Astrocyte of the spinal cord (primary cell): ENCODE measurements around the gene ARL9.

Source experiments
- DNase-seq: peaks from one replicate; pipeline ENCODE4 v3.0.0; 2011; ENCODE audit warnings: low read depth, low spot score
- H3K4me3 ChIP-seq: 2 replicates; pipeline ENCODE4 v1.5.1; 2011; ENCODE audit warnings: low read depth, mild to moderate bottlenecking, low read length, moderate library complexity
- in situ Hi-C: cut with HindIII; loops from 2 replicates; pipeline ENCODE4 v1.10.0; 2017; ENCODE audit warnings: low sequenced_read_pairs
- TF ChIP-seq, protein P1 (sequence below): IDR thresholded peaks from 2 replicates; pipeline ENCODE4 v1.5.1; 2012; ENCODE audit warnings: low read depth, mild to moderate bottlenecking, low read length, inconsistent platforms

Gene ARL9

DNA sequence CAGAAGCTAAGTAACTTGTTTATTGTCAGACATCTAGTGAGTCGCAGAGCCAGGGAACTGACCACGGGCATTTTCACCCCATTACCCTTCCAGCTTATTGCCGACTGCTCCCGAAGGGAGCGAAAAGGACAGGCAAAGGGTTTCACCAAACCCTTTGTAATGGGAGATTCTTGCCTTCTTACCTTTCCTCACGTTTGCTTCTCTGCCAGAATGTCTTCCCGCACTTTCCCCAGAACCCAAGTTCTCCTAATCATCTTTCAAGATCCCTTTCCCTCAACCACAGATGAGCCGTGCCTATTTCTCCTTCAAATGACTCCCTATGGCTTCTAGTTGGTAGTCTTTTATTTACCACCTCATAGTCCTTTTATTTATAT lies 38.7 kb upstream of the ARL9 start:
- no peak for DNase-seq
- peak overlapping the region; percentile 61 for H3K4me3 ChIP-seq
- TF ChIP-seq, protein P1, sequence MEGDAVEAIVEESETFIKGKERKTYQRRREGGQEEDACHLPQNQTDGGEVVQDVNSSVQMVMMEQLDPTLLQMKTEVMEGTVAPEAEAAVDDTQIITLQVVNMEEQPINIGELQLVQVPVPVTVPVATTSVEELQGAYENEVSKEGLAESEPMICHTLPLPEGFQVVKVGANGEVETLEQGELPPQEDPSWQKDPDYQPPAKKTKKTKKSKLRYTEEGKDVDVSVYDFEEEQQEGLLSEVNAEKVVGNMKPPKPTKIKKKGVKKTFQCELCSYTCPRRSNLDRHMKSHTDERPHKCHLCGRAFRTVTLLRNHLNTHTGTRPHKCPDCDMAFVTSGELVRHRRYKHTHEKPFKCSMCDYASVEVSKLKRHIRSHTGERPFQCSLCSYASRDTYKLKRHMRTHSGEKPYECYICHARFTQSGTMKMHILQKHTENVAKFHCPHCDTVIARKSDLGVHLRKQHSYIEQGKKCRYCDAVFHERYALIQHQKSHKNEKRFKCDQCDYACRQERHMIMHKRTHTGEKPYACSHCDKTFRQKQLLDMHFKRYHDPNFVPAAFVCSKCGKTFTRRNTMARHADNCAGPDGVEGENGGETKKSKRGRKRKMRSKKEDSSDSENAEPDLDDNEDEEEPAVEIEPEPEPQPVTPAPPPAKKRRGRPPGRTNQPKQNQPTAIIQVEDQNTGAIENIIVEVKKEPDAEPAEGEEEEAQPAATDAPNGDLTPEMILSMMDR = no peak
- in situ Hi-C loops = no loop called here

- TF ChIP-seq, protein P1 = no peak
- in situ Hi-C loops = no loop called here
Measured at GRCh38 chr4:56467284-56468096, 38.1 kb upstream of the ARL9 start, which contains the start of gene SRP72. Gene SRP72, plus strand, starts transcription at chr4:56467617. Its CDS starts 19 bp downstream, at chr4:56467636.

DNA sequence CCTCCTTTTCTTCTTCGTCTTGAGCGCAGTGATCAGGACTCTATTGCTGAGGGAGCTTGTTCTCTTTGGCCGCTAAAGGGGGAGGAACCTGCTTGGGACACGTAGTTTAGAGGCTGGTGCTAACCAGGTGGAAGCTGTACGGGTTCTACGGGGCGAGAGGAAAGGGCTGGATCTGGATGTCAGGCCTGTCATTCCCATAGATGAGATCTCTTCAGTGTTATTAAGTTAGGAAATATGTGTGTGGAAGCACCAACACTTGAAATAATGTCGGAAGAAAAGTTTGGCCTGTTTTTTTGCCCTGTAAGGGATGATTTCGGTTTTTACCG lies 37.5 kb upstream of the ARL9 start:
- DNase-seq = no peak
- TF ChIP-seq, protein P1 = no peak
- peak overlapping the region; percentile 61 for H3K4me3 ChIP-seq
- in situ Hi-C loops = no loop called here

More at GRCh38 chr4:56467284-56468096, 38.1 kb upstream of the ARL9 start, which contains the start of gene SRP72:
- H3K4me3 ChIP-seq = peak within 1 kb of the TSS; percentile 61
- DNase-seq = peak; percentile 85

DNA sequence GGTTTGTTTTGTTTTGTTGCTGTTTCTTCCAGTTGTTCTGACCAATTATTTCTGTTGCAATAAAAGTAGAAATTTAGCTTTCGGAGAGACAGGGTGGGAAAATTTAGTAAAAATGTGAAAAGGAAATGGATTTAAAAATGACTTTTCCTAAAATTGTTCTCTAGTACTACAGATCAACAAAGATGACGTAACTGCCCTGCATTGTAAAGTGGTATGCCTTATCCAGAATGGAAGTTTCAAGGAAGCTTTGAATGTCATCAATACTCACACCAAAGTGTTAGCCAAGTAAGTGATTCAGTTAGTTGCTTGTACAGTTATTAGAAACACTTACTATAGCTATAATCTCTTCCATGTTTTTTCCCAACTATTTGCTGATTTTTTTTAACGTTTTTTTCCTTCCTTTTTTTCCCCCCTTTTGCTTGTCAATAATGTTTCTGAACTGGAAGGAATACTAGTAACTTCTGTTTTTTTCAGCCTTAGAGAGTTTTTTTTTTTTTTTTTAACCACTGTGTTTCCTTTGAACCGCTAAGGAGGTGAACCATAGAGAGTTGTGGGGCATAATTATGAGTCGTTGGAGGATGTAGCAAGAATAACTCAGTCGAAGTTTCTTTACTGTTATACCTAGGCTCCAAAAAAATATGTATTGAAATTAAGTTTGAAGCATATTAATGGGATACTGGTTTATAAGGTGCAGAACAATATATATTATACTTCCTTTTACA lies 35.9 kb upstream of the ARL9 start:
- TF ChIP-seq, protein P1 = no peak
- in situ Hi-C loops = no loop called here
- H3K4me3 ChIP-seq = no peak overlapping the region
- DNase-seq = no peak

DNA sequence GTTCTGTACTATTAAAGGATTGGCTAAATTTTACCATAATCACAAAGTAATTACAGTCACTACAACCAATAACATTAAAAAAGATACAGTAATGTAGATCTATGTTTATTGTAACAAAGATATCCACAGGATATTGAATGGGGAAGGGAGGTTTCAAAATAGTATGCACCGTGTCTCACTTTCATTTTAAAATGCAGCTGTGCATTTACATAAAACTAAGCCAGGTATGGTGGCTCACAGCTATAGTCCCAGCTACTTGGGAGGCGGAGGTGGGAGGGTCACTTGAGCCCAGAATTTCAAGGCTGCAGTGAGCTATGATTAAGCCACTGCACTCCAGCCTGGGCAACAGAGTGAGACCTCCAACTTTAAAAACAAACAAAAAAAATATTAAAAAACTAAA lies 29.7 kb upstream of the ARL9 start:
- TF ChIP-seq, protein P1 = no peak
- no peak for DNase-seq
- H3K4me3 ChIP-seq = no peak overlapping the region
- in situ Hi-C loops = no loop called here

DNA sequence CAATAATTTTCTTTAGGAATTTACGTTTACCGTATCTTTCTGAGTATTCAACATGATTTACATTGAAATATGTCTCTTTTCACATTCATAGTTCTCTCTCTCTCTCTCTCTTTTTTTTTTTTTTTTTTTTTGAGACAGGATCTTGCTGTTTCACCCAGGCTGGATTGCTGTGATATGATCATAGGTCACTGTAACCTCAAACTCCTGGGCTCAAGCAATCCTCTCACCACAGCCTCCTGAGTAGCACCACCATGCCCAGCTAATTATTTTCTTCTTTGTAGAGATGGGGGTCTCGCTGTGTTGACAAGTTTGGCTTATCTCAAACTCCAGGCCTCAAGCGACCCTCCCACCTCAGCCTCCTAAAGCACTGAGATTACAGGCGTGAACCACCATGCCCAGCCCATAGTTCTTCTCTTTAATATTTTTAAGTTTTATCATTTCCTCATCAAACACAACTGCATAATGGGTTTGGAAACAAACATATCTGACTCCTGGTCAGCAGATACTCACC lies 28.3 kb upstream of the ARL9 start:
- in situ Hi-C loops = no loop called here
- TF ChIP-seq, protein P1 = no peak
- no peak overlapping the region for H3K4me3 ChIP-seq
- no peak for DNase-seq
